ENCODE data around the gene TMEM116.

DNA sequence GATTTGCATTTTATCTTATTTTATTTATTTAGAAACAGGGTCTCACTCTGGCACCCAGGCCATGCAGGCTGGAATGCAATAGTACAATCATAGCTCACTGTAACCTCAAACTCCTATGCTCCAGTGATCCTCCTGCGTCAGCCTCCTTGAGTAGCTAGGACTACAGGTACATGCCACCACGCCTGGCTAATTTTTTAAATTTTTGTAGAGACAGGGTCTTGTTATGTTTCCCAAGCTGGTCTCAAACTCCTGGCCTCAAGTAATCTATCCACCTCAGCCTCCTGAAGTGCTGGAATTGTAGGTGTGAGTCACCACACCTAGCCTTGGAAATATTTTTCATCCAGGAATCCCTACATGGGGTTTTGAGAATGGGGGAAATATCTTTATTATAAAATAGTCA lies 86.3 kb downstream of the TMEM116 start:
- TF ChIP-seq, protein P1, sequence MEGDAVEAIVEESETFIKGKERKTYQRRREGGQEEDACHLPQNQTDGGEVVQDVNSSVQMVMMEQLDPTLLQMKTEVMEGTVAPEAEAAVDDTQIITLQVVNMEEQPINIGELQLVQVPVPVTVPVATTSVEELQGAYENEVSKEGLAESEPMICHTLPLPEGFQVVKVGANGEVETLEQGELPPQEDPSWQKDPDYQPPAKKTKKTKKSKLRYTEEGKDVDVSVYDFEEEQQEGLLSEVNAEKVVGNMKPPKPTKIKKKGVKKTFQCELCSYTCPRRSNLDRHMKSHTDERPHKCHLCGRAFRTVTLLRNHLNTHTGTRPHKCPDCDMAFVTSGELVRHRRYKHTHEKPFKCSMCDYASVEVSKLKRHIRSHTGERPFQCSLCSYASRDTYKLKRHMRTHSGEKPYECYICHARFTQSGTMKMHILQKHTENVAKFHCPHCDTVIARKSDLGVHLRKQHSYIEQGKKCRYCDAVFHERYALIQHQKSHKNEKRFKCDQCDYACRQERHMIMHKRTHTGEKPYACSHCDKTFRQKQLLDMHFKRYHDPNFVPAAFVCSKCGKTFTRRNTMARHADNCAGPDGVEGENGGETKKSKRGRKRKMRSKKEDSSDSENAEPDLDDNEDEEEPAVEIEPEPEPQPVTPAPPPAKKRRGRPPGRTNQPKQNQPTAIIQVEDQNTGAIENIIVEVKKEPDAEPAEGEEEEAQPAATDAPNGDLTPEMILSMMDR (IDR thresholded peaks at IDR 0.05): no peak
- no peak for TF ChIP-seq POLR2A (IDR thresholded peaks at IDR 0.05)
